Ishikawa (cell line): ENCODE data around the gene ZDHHC19.

ENCODE experiments used
- CEBPB ChIP-seq: IDR thresholded peaks from 2 replicates; pipeline ENCODE4 v1.6.1; 2012
- CREB1 ChIP-seq: IDR thresholded peaks from 2 replicates; pipeline ENCODE4 v1.6.1; 2012; ENCODE audit warnings: low read depth
- EGR1 ChIP-seq: IDR thresholded peaks from 2 replicates; pipeline ENCODE4 v1.6.1; 2012
- EP300 ChIP-seq: IDR thresholded peaks from 2 replicates; pipeline ENCODE4 v1.6.1; 2012; ENCODE audit warnings: borderline replicate concordance
- FOXM1 ChIP-seq: IDR thresholded peaks from 2 replicates; pipeline ENCODE4 v1.6.1; 2012; ENCODE audit warnings: low read depth, borderline replicate concordance
- MAX ChIP-seq: IDR thresholded peaks from 2 replicates; pipeline ENCODE4 v1.6.1; 2012
- NFIC ChIP-seq: IDR thresholded peaks from 2 replicates; pipeline ENCODE4 v1.6.1; 2012
- RAD21 ChIP-seq: IDR thresholded peaks from 2 replicates; pipeline ENCODE4 v1.6.1; 2012; ENCODE audit warnings: low read depth
- REST ChIP-seq: IDR thresholded peaks from 2 replicates; pipeline ENCODE4 v1.6.1; 2012; ENCODE audit warnings: low read depth, mild to moderate bottlenecking
- TAF1 ChIP-seq: IDR thresholded peaks from 2 replicates; pipeline ENCODE4 v1.6.1; 2012; ENCODE audit warnings: low read depth, mild to moderate bottlenecking
- TCF12 ChIP-seq: IDR thresholded peaks from 2 replicates; pipeline ENCODE4 v1.6.1; 2012; ENCODE audit warnings: low read depth
- TEAD4 ChIP-seq: IDR thresholded peaks from 2 replicates; pipeline ENCODE4 v1.6.1; 2012
- YY1 ChIP-seq: IDR thresholded peaks from 2 replicates; pipeline ENCODE4 v1.6.1; 2012; ENCODE audit warnings: low read depth
- ZBTB7A ChIP-seq: IDR thresholded peaks from 2 replicates; pipeline ENCODE4 v1.6.1; 2012; ENCODE audit warnings: low read depth
- TF ChIP-seq, protein P1 (sequence below): IDR thresholded peaks from 2 replicates; pipeline ENCODE4 v1.6.1; 2012

The ZDHHC19 gene

GRCh38 chr3:196163666-196164493 is 47.3 kb downstream of the ZDHHC19 start:
- no peak for TF ChIP-seq NFIC
- peak; percentile 45; the same call in 1 of the 2 replicates for TF ChIP-seq MAX
- TF ChIP-seq EP300: no peak
- no peak for TF ChIP-seq TCF12
- no peak for TF ChIP-seq ZBTB7A
- no peak for TF ChIP-seq FOXM1
- TF ChIP-seq TEAD4: no peak
- TF ChIP-seq CEBPB: 0 out of 2 replicates have a peak, but pooled peaks have one; percentile 9
- TF ChIP-seq EGR1: no peak
- TF ChIP-seq, protein P1, sequence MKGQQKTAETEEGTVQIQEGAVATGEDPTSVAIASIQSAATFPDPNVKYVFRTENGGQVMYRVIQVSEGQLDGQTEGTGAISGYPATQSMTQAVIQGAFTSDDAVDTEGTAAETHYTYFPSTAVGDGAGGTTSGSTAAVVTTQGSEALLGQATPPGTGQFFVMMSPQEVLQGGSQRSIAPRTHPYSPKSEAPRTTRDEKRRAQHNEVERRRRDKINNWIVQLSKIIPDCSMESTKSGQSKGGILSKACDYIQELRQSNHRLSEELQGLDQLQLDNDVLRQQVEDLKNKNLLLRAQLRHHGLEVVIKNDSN: no peak
- TF ChIP-seq CREB1: no peak

DNA sequence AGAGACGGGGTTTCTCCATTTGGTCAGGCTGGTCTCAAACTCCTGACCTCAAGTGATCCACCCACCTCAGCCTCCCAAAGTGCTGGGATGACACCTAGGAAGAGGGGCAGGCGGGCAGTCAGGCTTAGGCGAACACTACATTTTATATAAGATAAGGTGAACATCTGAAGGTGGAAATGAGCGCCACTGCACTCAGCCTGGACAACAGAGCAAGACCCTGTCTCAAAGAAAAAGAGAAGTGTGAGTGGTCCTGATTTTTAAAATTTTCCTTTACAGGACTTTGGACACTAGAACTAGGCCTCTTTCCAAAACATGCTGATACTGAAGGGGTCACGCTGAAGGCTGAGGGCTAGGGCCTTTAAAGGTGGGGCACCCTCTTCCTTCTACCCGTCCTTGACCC is 48.0 kb downstream of the ZDHHC19 start:
- no peak for TF ChIP-seq EGR1

DNA sequence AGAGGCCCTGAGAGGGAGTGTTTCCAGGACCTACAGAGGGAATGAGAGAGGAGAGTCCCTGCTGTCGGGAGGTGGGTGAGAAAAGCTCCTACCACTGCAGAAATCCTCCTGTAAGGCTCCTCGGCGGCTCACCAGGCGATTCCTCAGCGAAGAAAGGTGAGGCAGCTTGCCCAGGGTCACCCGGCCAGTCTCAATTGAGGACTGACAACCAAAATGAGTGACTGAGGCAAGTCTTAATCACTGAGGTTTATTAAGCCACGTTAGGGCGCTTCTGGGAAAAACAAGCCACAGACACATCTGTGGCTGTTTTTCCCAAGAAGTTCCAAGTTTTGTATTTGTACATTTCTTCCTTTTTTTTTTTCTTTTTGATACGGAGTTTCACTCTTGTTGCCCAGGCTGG is 48.5 kb downstream of the ZDHHC19 start:
- TF ChIP-seq CEBPB (no peak), TAF1 (no peak), NFIC (no peak), CREB1 (no peak), FOXM1 (no peak), EGR1 (no peak), TCF12 (no peak), REST (no peak), YY1 (no peak)
- TF ChIP-seq, protein P1: no peak

DNA sequence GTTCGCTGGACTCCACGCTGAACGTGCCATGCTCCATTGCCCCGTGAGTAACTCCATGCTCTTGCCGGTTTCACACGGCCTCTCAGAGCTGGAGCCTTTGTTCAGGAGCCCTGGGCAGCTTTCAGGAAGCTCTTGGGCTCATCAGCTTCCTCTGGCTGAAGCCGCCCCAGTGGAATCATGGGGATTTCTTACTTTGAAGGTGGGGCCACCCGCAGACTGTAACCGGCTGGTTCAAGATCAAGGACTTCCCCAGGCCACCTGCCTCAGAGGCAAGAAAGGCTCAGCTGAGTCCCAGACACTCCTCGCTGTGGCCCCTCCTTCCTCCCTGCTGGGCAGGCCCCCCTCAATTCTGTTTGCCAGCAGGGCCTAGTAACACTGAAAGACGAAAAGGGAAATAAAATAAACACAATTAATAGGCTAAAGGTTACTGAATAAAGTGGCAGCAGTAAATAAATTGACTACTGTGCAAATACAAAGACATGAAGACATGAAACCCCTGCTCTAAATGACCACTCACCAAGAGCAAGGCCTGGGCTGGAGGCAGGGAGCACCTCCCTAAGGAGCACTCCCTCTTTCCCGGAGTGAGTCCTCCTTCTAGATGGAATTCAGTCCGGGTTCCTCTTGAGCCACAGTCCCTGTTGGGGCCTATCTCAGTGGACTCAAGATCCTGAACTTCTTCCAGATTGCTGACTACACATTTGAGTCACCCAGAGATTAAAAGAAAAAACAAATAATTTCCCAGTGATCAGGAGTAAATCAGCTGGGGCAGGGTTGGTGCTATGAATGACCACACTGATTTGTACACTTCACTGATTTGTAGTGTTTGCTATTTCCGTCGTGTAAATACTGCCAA is 51.0 kb downstream of the ZDHHC19 start:
- TF ChIP-seq CREB1: no peak
- no peak for TF ChIP-seq YY1
- no peak for TF ChIP-seq EGR1
- TF ChIP-seq TCF12: no peak
- TF ChIP-seq REST: no peak
- no peak for TF ChIP-seq TAF1
- TF ChIP-seq, protein P1: no peak
- no peak for TF ChIP-seq CEBPB
- no peak for TF ChIP-seq TEAD4

DNA sequence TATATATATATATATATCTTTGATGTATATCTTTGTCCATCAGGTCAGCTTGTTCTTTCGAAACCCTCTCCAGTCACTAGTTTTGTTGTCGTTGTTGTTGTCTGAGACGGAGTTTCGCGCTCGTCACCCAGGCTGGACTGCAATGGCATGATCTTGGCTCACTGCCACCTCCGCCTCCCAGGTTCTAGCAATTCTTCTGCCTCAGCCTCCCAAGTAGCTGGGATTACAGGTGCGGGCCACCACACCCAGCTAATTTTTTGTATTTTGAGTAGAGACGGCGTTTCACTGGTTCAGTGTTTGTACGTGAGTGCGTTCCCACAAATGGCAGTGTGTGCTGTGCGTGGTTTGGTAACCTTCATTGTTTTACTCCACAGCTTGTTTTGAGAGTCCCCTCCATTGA is 51.7 kb downstream of the ZDHHC19 start:
- TF ChIP-seq NFIC (no peak), CEBPB (no peak), YY1 (no peak), CREB1 (no peak), MAX (no peak), FOXM1 (no peak)

- no peak for TF ChIP-seq RAD21
- TF ChIP-seq ZBTB7A: no peak
Observed at GRCh38 chr3:196156160-196156559, 55.0 kb downstream of the ZDHHC19 start.
